SJCRH30 (cell line): ENCODE results near the gene ZC4H2. TPM values are rescaled to one million over a fixed set of nuclear protein-coding genes. Genes with fewer than 3 reads are reported as not detected.
"Not testable (repeated sequence)": the region's sequence is repeated elsewhere in the genome, so short reads cannot be mapped to it uniquely, and the experiment has no call there.

Experiments
- DNase-seq, 2 experiments: peaks; one replicate each; pipeline ENCODE4 v3.0.0-alpha.2; 2015 to 2020
- H3K27ac ChIP-seq: fragments of 250-450 bp; sonication (Bioruptor Pico); 2 replicates; pipeline ENCODE4 v1.5.1; 2020; ENCODE audit warnings: mild to moderate bottlenecking, moderate library complexity
- H3K27me3 ChIP-seq: fragments of 250-450 bp; sonication (Bioruptor Pico); 2 replicates; pipeline ENCODE4 v1.5.1; 2020; ENCODE audit warnings: mild to moderate bottlenecking, moderate library complexity
- H3K36me3 ChIP-seq: fragments of 250-450 bp; sonication (Bioruptor Pico); 2 replicates; pipeline ENCODE4 v1.5.1; 2020; ENCODE audit warnings: mild to moderate bottlenecking, moderate library complexity
- H3K4me1 ChIP-seq: fragments of 250-450 bp; sonication (Bioruptor Pico); 2 replicates; pipeline ENCODE4 v1.5.1; 2020; ENCODE audit warnings: mild to moderate bottlenecking, moderate library complexity
- H3K4me3 ChIP-seq: fragments of 250-450 bp; sonication (Bioruptor Pico); 2 replicates; pipeline ENCODE4 v1.5.1; 2020; ENCODE audit warnings: mild to moderate bottlenecking, moderate library complexity
- H3K9me3 ChIP-seq: fragments of 250-450 bp; sonication (Bioruptor Pico); replicated peaks from 2 replicates; pipeline ENCODE4 v1.5.1; 2020; ENCODE audit warnings: mild to moderate bottlenecking, moderate library complexity
- total RNA-seq: library from RNA; depleted of rRNA; stranded (reverse); fragments of >200 nt; shearing (Covaris generic); gene quantifications from 2 replicates; pipeline ENCODE4 v1.2.3, GENCODE V29; 2014; rRNA removed

ZC4H2 gene
- total RNA-seq, 1 experiment from 2014 or later, result 26.9 TPM

DNA sequence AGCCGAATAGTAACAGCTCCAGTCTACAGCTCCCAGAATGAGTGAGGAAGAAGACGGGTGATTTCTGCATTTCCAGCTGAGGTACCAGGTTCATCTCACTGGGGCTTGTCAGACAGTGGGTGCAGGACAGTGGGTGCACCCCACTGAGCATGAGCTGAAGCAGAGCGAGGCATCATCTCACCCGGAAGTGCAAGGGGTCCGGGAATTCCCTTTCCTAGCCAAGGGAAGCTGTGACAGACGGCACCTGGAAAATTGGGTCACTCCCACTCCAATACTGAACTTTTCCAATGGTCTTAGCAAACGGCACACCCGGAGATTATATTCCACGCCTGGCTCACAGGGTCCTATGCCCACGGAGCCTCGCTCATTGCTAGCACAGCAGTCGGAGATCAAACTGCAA lies 97.5 kb downstream of the ZC4H2 start:
- not testable (repeated sequence) for DNase-seq, H3K27ac ChIP-seq, H3K36me3 ChIP-seq, H3K4me1 ChIP-seq, H3K27me3 ChIP-seq, H3K4me3 ChIP-seq, H3K9me3 ChIP-seq

GRCh38 chrX:64867217-64867616 lies 109.0 kb downstream of the ZC4H2 start:
- Histone ChIP-seq H3K4me3 (no peak overlapping the region), H3K9me3 (no peaks in the 10 kb centered on the region), H3K27ac (no peak overlapping the region), H3K4me1 (no peaks in the 10 kb centered on the region), H3K36me3 (no peaks in the 10 kb centered on the region), H3K27me3 (no peaks in the 10 kb centered on the region)
- no peak for DNase-seq

Other genes with a start within 250 kb of the ZC4H2 start
- 0.03 TPM in 1 of 2 replicates, not detected in the other for gene ZC3H12B, start 58.4 kb upstream of the ZC4H2 start, total RNA-seq